NCI-H2227 (cell line): Measurements from ENCODE around the gene ABHD8.

Experiments
- DNase-seq: peaks from one replicate; lab custom pipeline; 2025; ENCODE audit not compliant: unreplicated experiment; lab: John Stamatoyannopoulos, UW

Gene ABHD8

DNA sequence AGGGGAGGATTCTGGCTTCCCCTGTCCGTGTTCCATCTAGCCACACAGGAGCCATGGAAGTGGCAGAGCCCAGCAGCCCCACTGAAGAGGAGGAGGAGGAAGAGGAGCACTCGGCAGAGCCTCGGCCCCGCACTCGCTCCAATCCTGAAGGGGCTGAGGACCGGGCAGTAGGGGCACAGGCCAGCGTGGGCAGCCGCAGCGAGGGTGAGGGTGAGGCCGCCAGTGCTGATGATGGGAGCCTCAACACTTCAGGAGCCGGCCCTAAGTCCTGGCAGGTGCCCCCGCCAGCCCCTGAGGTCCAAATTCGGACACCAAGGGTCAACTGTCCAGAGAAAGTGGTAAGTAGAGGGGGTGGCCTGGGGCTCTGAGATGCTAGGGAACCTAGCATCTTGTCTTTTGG lies 34.5 kb downstream of the ABHD8 start:
- DNase-seq, result no peak

DNA sequence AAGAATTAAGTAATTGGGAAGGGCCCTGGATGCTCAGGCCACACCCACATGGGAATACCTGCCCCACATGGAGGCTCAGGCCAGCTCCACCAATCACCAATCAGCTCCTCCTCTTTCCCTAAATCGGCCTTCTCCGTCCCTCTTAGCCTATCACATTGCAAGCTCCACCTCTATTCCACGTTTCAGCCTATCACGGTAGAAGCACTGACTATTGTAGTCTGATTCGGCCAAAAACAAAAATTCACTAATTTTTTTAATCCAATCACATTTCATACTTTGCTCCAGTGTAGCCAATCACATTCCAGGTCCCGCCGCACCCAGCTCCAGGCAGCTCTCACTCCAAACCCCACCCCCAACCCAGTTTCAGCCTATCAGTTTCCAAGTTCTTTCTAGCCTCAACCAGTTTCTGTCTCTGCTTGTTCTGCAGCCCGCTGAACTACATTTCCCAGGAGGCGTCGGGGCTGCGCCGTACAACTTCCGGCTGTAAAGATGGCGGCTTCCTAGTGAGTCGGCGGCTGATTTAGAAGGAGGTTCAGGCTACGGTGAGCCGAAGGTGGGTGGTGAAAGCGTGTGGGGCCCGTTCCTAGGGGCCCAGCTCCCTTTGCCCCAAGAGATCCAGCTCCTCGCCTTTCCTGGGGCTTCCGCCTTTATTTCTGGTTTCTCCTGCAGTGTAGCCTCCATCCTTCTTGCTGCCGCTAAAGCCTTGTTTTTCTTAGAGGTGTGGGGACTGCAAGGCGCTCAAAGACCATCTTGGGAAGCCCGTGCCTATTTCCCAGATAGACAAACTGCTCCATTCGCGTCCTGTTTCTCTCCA lies 36.0 kb downstream of the ABHD8 start, which contains the start of gene BABAM1:
TSS of gene BABAM1 (plus strand) at position 469 of the 814 bp plus-strand sequence. CDS start 1,364 bp downstream, outside the sequence.
- DNase-seq, result peak; percentile 98

DNA sequence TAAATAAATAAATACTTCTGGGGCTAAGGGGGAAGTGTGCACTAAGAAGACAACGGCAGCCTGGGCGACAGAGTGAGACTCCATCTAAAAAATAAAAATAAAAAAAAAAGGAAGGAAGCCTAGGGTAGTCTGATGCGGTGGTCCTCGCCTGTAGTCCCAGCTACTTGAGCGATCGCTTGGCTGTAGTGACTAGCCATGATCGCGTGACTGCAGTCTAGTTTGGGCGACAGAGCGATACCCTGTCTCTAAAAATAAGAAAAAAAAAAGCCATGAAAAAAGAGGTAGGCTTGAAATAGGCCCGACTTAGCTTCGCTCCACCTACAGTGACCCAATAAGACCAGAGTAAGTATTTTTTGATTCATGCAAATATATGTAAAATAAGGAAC lies 36.6 kb downstream of the ABHD8 start:
- no peak for DNase-seq

DNA sequence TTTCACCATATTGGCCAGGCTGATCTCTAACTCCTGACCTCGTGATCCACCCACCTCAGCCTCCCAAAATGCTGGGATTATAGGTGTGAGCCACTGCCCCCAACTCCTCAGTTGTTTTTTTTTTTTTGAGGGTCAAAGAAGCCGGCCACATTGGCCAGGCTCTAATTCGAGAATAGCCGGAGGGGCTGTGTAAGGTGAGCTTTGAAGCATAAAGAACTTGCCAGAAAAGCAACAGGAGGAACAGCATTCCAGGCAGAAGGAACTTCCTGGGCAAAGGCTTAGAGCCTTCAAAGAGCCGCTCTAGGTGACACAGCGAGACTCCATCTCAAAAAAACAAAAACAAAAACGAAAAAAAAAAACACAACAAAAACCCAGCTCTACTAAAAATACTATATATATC lies 37.2 kb downstream of the ABHD8 start:
- DNase-seq, result no peak

DNA sequence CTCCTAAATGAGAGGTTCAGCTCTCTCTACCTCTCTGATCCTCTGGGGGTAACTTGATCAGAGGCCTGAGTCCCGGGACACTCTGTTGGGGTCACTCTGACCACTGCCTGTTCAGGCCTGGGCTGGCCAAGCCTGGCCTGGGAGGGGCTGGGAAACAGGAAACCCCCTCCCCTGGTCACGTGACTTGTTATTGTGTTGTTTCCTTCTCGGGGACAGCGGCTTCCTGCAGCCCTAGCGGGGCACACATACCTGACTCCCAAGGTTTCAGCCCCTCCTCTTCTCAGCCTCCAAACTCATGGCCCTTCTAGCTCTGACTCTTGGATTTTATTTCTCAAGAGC lies 38.6 kb downstream of the ABHD8 start, which contains the start of gene USHBP1:
TSS of gene USHBP1 (minus strand) at position 105 of the 339 bp plus-strand sequence. CDS start 446 bp downstream, outside the sequence.
- DNase-seq, result no peak

DNA sequence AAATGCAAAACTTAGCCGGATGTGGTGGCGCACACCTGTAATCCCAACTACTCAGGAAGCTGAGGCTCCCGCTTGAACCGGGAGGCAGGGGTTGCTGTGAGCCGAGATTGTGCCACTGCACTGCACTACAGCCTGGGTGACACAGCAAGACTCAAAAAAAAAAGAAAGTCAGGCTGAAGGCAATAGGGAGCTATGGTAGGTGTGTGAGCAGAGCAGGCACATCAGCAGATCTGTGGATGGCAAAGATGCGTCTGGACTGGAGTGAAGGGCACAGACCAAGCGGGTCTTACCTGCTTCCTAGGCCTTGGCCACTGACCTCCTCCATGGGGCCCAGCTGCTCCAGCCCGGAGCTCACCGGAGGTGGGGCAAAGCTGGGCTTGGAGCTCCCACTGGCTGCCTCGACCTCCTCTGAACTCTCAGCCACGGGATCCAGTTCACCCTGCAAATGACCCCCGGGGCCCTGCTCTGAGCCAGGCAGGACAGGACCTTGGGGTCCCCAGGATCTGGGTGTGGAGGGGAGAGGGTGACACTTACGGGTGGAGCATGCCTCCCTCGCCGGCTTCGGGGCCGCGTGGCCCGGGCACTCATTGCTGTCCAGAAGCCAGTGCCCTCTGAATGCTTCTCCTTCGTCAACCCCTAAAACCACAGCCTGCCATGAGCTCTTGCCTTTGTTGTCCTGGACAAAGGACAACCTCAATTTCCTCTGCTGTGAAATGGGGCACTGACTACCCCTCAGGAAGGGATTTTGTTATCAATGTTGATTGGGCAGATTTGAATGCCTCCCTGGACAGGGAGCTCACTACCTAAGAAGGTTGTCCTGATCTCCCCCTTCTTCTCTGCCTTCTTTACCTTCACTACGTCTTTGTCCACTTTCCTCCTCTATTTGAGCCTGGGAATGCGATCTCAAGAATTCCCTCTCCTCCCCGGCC lies 39.2 kb downstream of the ABHD8 start:
- DNase-seq, result no peak

DNA sequence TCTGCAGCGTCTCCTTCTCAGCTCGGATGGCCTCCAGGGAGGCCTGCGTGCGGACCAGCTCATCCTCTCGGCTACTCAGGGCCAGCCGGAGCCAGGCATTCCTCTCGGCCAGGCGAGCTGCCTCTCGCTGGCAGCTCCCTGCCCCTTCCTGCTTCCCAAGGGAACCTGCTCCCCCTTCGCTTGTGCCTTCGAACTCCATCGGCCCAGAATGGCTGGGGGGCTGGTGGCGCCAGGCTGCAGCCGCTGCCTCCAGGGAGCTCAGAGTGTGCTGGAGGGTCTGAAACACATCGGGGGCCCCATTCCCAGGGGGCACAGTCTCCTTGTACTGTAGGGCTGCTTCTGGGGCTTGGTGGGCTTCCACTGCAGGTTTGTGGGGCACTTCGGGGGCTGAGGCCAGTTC lies 40.7 kb downstream of the ABHD8 start:
- no peak for DNase-seq

DNA sequence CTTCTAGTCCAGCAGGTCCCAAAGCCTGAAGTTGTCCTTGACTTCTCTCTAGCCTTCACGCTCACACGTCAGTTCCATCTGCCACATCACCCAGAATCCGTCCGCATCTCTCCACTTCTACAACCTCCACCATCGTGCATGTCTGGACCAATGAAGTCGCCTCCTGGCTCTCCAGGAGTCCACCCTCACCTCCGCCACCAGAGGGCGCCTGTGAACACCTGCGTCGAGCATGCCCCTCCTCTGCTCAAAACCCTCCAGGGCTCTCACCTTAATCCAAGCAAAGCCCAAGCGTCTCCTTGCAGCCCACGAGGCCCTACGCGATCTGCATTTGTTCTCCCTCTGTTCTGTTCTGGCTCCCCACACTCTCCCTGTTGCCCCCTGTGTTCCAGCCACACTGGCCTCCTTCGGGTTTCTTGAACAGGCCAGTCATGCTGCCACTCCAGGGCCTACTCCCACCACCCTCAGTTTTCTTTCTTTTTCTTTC lies 42.3 kb downstream of the ABHD8 start:
- DNase-seq, result peak; percentile 26

DNA sequence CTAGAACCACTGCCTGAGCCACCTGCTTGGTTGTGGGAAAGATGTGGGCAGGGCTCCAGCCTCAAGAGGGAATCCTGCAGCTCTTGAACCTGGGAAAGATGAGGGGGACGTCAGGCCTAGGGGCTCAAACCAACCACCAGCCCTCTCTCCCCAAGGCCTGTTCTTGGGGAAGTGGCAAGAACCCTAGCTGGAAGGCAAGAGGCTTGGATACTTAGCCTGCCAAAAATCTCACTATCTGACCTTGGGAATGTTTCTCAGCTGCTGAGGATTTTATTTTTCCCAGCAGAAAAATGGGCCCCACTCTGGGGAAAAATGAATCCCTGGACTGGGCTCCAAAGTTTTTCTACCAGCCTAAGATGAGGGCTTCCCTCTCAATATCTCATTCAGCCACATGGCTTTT lies 43.3 kb downstream of the ABHD8 start:
- no peak for DNase-seq

DNA sequence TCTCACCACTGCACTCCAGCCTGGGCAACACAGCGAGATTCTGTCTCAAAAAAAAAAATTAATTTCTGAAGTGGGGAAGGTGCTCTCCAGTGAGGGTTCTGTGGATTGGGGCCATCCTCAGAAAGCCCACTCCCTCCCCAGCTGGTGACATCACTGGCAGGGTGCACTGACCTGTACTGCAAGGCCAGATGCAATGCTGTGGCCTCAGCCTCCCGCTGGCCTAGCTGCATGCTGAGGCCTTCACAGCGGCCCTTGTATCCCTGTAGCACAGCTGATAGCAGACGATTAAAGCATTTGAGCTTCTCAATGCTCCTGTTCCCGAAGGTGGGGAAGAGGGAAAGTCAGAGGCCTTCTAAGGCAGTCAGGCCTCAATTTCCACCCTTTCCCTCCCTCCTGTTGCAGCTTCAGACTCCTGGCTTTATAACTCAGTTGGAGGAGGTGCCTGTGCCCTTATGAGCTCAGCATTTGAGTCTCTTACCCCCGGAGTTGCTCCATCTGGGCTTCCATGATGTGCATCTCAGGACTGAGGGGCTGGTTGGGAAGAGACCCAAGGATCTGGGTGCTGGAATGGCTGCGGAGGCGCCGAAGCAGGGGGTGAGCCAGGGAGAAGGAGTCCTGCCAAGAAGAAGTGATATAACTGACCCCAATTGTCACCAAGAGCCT lies 44.0 kb downstream of the ABHD8 start:
- DNase-seq, result peak; percentile 16

DNA sequence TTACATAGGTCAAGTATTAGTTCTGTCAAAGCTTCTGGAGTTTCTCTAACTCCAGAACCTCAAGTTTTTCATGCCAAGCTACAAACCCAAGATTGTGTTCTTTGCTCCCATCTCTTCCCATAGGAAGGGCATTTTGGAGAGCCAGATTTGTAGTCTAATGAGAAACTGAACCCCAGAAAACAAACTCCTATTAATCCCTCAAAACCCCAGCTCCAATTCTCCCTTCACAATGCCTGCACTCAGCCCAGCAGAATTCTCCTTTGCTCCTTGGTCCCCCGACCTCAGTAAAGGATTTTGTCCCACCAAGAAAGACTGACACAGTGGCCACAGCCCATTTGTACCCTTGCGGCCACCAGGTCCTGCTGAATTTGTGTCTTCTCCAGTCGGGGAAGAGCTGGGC lies 47.1 kb downstream of the ABHD8 start:
- DNase-seq, result no peak

DNA sequence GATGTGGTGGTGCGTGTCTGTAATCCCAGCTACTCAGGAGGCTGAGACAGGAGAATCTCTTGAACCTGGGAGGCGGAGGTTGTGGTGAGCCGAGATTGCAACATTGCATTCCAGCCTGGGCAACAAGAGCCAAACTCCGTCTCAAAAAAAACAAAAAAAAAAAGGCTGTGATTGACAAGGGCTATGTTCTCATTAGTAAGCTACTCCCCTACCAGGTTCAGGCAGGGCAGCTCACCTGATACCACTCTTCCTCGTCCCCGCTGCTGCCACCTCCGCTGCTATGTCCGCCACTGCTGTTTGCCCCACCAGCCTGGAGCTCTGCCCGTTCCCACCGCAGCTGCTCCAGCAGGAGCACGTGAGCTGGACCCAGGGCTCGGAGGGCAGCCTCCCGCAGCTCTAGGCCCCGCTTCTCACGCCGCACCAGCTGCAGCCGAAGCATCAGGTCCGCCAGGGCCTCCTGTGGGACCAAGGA lies 48.0 kb downstream of the ABHD8 start:
- DNase-seq, result peak; percentile 52

DNA sequence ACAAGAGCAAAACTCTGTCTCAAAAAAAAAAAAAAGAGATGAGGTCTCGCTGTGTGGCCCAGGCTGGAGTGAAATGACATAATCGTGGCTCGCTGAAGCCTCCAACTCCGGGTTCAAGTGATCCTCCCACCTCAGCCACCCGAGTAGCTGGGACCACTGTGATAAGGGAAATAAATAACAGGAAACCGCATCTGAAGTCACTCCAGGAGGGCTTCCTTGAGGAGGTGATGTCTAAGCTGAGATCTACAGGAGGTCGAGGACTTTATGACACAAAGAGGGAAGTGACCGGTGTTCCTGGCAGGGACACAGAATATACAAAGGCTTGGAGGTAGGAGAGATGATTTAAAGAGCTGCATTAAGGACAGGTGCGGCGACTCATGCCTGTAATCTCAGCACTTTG lies 48.6 kb downstream of the ABHD8 start:
- no peak for DNase-seq

DNA sequence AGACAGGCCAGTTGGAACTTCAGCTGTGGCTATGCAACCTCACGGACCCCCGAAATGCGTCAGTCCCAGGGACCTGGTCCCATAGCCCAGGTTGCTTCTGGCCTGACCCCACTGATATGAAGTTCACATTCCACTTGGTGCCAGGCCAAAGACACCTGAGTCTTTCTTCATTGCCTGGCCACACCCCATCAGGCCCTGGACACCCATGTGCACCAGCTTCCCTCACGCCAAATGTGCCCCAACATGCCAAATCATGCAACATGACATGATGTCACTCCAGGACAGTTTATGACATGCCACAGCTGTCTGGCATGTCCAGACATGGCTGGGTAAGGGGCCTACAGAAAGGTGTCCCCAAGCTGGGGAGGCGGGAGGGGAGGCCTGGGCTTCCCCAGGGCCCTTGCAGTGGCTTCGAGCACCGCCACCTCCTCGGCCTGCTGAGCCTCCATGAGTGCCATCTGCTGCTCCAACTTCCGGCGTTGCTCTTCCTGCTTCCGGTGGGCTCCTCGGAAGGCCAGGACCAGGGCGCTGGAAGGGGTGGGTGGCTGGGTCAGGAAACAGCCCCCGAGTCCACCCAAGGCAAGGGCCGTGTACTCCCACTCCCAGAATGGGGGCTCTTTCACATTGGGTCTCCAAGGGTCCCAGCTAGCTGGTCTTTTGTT lies 53.2 kb downstream of the ABHD8 start:
- DNase-seq, result no peak

DNA sequence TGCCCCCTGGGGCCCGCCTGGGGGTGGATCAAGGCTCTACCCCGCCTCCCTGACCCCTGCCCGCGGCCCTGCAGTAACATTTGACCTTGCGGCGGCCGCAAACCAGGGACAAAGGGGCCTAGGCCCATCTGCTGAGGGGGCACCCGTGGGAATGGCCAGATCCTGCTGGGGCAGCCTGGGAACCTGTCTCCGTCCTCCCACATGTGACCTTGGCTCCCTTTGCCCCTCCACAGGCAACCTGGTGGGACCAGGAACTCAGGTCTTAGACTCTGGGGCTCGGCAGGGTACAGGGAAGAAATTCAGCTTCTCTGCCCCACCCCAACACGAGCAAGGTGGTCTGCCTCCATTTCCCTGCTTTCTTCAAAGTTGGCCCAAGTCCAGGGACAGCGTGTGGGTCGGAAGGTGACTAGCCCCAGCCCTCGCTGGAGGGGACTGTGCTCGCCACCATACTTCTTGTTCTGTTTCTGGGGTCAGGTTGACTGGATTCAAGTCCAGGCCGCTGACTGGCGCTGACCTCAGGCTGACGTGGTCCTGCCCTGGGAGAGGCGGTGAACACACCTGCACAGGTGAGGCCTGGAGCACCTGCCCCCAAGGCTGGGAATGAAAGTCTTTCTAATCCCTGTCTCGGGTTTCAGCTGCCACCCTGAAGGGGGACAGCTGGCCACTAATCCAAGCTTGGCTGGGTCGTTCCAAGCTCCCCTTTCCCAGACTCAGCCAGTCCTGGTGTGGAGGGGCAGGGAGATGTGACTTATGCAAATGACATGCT lies 55.0 kb downstream of the ABHD8 start:
- no peak for DNase-seq

DNA sequence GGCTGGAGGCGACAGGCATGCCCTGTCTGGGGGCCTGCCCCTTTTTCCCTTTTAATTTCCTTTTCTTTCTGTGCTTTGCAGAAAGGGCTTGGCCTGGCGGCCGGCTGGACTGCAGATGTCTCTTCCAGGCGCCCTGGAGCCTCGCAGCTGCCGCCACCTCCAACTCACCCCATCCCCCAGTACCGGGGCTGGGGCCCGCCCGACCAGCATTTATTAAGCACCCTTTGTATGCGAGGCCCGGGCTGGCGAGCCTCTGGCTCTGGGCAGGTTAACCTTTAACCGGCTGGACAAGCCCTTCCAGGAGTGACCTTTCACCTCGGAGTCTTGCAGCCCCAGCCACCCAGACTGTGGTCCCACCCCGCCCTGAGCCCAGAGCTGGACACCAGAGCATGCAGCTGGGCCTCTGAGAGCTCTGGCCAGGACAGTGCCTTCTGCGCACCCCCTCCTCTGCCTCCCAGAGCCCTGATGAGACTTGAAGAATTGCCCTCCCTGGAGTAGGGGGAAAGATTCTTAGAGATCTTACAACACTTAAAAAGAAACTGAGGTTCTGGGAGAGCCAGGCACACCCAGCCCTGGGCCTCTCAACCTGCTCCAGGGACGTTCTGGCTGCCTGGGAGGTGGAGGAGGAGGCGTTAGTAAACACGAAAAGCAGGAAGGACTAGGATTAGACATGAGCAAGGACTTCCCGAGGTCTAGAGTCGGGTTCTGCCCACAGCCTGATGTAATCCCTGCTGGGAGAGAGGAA lies 56.4 kb downstream of the ABHD8 start:
- DNase-seq, result no peak

DNA sequence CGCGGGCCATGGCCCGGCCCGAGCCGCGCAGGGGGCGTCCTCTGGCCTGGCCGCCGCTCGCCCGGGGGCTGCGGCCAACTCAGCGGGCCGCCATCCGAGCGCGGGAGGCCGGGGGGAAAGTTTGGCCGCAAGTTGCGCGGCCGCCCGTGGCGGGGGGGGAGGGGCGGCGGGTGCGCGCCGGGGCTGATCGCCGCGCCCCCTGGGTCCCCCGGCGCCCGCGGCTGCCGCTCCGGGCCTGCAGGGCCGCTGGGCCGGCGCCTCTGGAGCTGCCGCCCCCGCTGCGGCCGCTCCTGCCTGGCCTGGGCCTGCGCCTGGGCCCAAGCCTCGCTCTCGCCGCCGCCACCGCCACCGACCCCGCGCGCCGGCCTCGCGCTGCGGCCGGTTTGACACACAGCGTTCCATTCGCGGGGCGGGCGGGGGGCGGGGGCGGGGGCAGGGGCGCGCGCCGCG lies 57.7 kb downstream of the ABHD8 start, which contains the start of gene NR2F6:
TSS of gene NR2F6 (minus strand) at position 385 of the 450 bp plus-strand sequence. CDS start 699 bp downstream, outside the sequence.
- DNase-seq, result no peak

DNA sequence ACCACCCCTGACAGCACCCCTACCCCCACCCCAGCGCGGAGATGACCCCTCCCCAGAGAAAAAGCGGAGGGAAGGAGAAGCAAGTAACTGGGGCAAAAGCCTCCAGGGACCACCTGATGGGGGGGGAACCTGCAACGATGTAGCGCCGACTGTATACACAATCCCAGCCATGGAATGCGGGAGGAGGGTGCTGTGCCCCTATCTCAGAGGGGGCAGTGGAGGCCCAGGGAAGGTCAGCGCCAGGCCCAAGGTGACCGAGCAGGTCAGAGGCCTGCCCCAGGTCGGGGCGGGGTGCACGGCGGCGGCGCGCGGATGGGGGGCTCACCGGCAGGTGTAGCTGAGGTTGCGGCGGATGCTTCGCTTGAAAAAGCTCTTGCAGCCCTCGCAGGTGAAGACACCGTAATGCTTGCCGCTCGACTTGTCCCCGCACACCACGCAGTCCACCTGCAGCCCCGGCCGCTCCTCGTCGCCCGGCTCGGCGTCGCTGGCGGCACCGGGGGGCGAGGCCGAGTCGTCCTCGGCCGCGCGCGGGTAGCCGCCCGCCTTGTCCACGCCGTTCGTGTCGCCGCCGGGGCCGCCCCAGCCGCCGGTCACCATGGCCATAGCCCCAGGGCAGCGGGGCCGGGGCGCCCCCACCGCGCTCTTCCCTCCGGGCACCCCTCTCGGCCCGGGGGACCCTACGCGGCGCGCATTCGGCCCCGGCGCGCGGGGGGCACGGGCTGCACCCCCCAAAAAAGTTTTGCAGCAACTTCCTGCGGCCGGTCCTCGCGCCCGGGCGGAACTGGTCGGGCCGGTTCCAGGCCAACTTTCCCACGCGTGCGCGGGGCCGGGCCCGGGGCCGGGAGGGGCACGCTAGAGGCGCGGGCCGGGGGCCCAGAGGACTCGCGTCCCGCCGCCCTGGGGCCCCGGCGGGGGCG lies 58.3 kb downstream of the ABHD8 start:
- DNase-seq, result no peak
